OCI-LY3 (cell line): ENCODE measurements around the gene EPHA6.
"Not testable (repeated sequence)": the region's sequence is repeated elsewhere in the genome, so short reads cannot be mapped to it uniquely, and the experiment has no call there.

Experiments
- CTCF ChIP-seq: fragments of 200-600, 300-600 bp; sonication (generic); IDR thresholded peaks from 2 replicates; pipeline ENCODE4 v1.5.1; 2014; ENCODE audit warnings: antibody characterized with exemption, low read length, low read depth
- EZH2phosphoT487 ChIP-seq: fragments of 200-600 bp; shearing (Covaris generic); IDR thresholded peaks from 2 replicates; pipeline ENCODE4 v1.6.1; 2018; ENCODE audit warnings: antibody characterized with exemption, mixed run types, low read depth

GRCh38 chr3:96942131-96942530 is 127.7 kb downstream of the EPHA6 start:
- not testable (repeated sequence) for TF ChIP-seq EZH2phosphoT487, CTCF
